HL-60 (cell line): Measurements from ENCODE around the gene LIG4.

Experiments used
- GABPA ChIP-seq: IDR thresholded peaks from 2 replicates; pipeline ENCODE4 v1.6.1; 2012; ENCODE audit warnings: low read depth
- POLR2AphosphoS5 ChIP-seq: IDR thresholded peaks from 2 replicates; pipeline ENCODE4 v1.6.1; 2012; ENCODE audit warnings: low read depth
- SPI1 ChIP-seq: IDR thresholded peaks from 2 replicates; pipeline ENCODE4 v1.6.1; 2012; ENCODE audit warnings: low read depth, mild to moderate bottlenecking, borderline replicate concordance
- TF ChIP-seq, protein P1 (sequence below): IDR thresholded peaks from one replicate; pipeline ENCODE4 v1.5.1; 2011; ENCODE audit warnings: low read length, control low read depth, inconsistent platforms; ENCODE audit not compliant: insufficient read depth
- TF ChIP-seq, protein P2 (sequence below): IDR thresholded peaks from 2 replicates; pipeline ENCODE4 v1.6.1; 2012; ENCODE audit warnings: low read depth; ENCODE audit not compliant: insufficient replicate concordance

DNA sequence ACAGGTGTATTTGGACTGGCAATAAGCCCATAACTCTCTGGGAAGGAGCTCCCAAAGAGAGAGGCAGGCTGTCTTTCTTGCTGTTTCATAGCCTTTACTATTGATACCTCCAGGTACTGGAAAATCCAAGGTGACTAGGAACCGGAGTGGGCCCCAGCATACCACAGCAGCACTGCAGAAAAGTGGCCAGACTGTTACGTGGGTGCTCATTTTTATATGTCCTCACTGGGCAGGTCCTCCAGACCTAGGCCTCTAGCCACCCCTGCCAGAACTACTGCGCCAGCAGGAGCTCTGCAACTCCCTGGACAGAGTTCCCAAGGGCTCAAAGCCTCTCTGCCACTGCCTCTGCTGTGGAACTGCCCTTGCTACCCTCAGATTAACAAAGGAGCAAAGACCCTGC is 46.4 kb downstream of the LIG4 start:
- TF ChIP-seq, protein P1, sequence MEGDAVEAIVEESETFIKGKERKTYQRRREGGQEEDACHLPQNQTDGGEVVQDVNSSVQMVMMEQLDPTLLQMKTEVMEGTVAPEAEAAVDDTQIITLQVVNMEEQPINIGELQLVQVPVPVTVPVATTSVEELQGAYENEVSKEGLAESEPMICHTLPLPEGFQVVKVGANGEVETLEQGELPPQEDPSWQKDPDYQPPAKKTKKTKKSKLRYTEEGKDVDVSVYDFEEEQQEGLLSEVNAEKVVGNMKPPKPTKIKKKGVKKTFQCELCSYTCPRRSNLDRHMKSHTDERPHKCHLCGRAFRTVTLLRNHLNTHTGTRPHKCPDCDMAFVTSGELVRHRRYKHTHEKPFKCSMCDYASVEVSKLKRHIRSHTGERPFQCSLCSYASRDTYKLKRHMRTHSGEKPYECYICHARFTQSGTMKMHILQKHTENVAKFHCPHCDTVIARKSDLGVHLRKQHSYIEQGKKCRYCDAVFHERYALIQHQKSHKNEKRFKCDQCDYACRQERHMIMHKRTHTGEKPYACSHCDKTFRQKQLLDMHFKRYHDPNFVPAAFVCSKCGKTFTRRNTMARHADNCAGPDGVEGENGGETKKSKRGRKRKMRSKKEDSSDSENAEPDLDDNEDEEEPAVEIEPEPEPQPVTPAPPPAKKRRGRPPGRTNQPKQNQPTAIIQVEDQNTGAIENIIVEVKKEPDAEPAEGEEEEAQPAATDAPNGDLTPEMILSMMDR: no peak
- no peak for TF ChIP-seq SPI1
- TF ChIP-seq POLR2AphosphoS5: no peak
- TF ChIP-seq, protein P2, sequence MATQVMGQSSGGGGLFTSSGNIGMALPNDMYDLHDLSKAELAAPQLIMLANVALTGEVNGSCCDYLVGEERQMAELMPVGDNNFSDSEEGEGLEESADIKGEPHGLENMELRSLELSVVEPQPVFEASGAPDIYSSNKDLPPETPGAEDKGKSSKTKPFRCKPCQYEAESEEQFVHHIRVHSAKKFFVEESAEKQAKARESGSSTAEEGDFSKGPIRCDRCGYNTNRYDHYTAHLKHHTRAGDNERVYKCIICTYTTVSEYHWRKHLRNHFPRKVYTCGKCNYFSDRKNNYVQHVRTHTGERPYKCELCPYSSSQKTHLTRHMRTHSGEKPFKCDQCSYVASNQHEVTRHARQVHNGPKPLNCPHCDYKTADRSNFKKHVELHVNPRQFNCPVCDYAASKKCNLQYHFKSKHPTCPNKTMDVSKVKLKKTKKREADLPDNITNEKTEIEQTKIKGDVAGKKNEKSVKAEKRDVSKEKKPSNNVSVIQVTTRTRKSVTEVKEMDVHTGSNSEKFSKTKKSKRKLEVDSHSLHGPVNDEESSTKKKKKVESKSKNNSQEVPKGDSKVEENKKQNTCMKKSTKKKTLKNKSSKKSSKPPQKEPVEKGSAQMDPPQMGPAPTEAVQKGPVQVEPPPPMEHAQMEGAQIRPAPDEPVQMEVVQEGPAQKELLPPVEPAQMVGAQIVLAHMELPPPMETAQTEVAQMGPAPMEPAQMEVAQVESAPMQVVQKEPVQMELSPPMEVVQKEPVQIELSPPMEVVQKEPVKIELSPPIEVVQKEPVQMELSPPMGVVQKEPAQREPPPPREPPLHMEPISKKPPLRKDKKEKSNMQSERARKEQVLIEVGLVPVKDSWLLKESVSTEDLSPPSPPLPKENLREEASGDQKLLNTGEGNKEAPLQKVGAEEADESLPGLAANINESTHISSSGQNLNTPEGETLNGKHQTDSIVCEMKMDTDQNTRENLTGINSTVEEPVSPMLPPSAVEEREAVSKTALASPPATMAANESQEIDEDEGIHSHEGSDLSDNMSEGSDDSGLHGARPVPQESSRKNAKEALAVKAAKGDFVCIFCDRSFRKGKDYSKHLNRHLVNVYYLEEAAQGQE: no peak
- no peak for TF ChIP-seq GABPA
